ENCODE results near the gene TAF1B. TPM values are rescaled to one million over a fixed set of nuclear protein-coding genes. Genes with fewer than 3 reads are reported as not detected.
A peak's percentile ranks its signal among the peaks of the same experiment; 100 is the strongest.

The TAF1B gene
- total RNA-seq, 1 donor from 2014 or later, result 58.5 TPM

DNA sequence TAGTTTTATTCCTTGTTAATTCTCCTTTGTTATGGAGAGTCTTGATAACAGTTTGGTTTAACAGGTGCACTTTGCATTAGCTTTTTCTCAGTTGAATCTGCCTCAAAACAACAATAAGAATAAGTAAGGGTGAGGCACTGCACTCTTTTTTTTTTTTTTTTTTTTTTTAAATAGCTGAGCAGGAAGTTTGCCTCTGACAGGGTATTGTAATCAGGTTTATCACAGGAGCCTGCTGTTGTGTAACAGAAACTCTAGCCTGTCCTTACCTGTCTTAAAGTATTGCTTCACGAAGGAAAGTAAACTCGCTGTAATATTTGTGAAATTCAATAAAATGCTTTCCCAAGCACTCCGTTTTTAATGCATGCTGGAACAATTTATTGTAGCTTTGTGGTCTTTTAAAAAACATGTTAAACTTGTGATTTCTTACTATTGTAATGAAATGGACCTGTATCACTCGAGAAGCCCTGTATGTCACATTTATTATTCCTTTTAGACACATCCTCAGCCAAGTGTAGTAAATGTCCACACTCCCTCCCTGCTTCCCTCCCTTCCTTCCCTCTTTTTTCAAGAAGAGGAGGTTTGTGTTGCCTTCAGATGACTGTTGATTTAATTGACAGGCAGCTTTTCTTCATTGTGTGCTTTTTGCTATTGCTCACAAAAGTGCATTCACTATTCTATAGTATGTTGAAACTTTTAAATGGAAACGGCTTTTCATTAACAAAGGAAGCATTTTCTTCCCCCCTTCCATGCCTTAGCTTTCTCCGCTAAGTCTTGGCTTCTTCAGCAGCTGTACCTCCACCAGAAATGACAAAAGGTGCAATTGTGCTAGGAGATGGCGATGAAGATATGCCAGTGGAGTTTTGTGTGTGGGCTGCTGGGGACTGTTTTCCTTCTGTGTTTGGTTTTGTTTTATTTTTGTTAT lies 52.7 kb downstream of the TAF1B start:
- Histone ChIP-seq H3K4me1 (peaks cover 0 to 4% of the 10 kb centered on the region in 2 donors), H3K4me3 (no peak overlapping the region), H3K27me3 (no peaks in the 10 kb centered on the region), H3K9me3 (no peaks in the 10 kb centered on the region), H3K27ac (no peak overlapping the region), H3K36me3 (no peaks in the 10 kb centered on the region)
- no peak for TF ChIP-seq CTCF (IDR thresholded peaks at IDR 0.05)
- intact Hi-C loops (cut with DNase I), result no loop called here
- DNase-seq (ENCODE audit: low spot score in 2 of 2), result no peak

- H3K9me3 ChIP-seq, result no peaks in the 10 kb centered on the region
- peaks cover 0 to 4% of the 10 kb centered on the region in 2 donors for H3K4me1 ChIP-seq
- H3K27me3 ChIP-seq, result no peaks in the 10 kb centered on the region
- DNase-seq (ENCODE audit: low spot score in 2 of 2), result peak in 1 of 2 donors; percentile 83
- no peak overlapping the region for H3K27ac ChIP-seq
- intact Hi-C loops (cut with DNase I), result no loop called here
- H3K4me3 ChIP-seq, result no peak overlapping the region
- no peaks in the 10 kb centered on the region for H3K36me3 ChIP-seq
- TF ChIP-seq CTCF (IDR thresholded peaks at IDR 0.05), result no peak
These were observed 54.1 kb downstream of the TAF1B start for GRCh38 chr2:9897331-9897737.

GRCh38 chr2:9897846-9898245 lies 54.6 kb downstream of the TAF1B start:
- Histone ChIP-seq H3K4me1 (peaks cover 0 to 4% of the 10 kb centered on the region in 2 donors), H3K27me3 (no peaks in the 10 kb centered on the region), H3K9me3 (no peaks in the 10 kb centered on the region), H3K4me3 (no peak overlapping the region), H3K36me3 (no peaks in the 10 kb centered on the region), H3K27ac (no peak overlapping the region)
- no peak for DNase-seq (ENCODE audit: low spot score in 2 of 2)
- TF ChIP-seq CTCF (IDR thresholded peaks at IDR 0.05), result no peak
- intact Hi-C loops (cut with DNase I), result no loop called here

- Histone ChIP-seq H3K9me3 (no peaks in the 10 kb centered on the region), H3K27me3 (no peaks in the 10 kb centered on the region), H3K36me3 (no peaks in the 10 kb centered on the region), H3K27ac (no peak overlapping the region), H3K4me1 (no peaks in the 10 kb centered on the region), H3K4me3 (no peak overlapping the region)
- TF ChIP-seq CTCF (IDR thresholded peaks at IDR 0.05), result no peak
- intact Hi-C loops (cut with DNase I), result no loop called here
- DNase-seq (ENCODE audit: low spot score in 2 of 2), result no peak
These were observed 62.1 kb downstream of the TAF1B start for GRCh38 chr2:9905413-9905812.

- intact Hi-C loops (cut with DNase I), result no loop called here
- no peak for DNase-seq (ENCODE audit: low spot score in 2 of 2)
- Histone ChIP-seq H3K4me3 (no peak overlapping the region), H3K36me3 (peaks cover under 1 to 3% of the 10 kb centered on the region in 2 donors), H3K4me1 (no peaks in the 10 kb centered on the region), H3K27me3 (no peaks in the 10 kb centered on the region), H3K9me3 (no peaks in the 10 kb centered on the region), H3K27ac (no peak overlapping the region)
- no peak for TF ChIP-seq CTCF (IDR thresholded peaks at IDR 0.05)
These were observed 64.1 kb downstream of the TAF1B start for GRCh38 chr2:9907402-9907801.

Measured in ascending aorta (tissue), 2 donors.